IMR-90 (cell line): ENCODE results near the gene PITPNC1. TPM values are rescaled to one million over a fixed set of nuclear protein-coding genes. Genes with fewer than 3 reads are reported as not detected.
A peak's percentile ranks its signal among the peaks of the same experiment; 100 is the strongest.

Experiments used
- ATAC-seq: fragments of 200-7000 bp; cut with Tn5 transposase; 2 replicates; pipeline ENCODE4 v1.9.1; 2020; ENCODE audit warnings: low read depth, mild to moderate bottlenecking, moderate library complexity
- BruUV-seq: library from RNA; stranded (reverse); fragments of 400-500 nt; replicated peaks from 2 replicates; lab custom pipeline; 2021; lab: Mats Ljungman, UMichigan
- CTCF ChIA-PET: fragments of 300-600 bp; formaldehyde crosslinking; extraction: SDS; loops from one replicate; lab custom pipeline; 2021; ENCODE audit warnings: antibody characterized with exemption; lab: Yijun Ruan, JAX
- POLR2A ChIA-PET: fragments of 300-600 bp; sonication (Branson Sonifier 250); formaldehyde crosslinking; loops from one replicate; lab custom pipeline; 2022; ENCODE audit warnings: antibody characterized with exemption; ENCODE audit not compliant: unreplicated experiment; lab: Charles Lee
- DNase-seq: peaks from one replicate; pipeline ENCODE4 v3.0.0; 2013
- H2AFZ ChIP-seq: replicated peaks from 2 replicates; pipeline ENCODE3; 2013; ENCODE audit warnings: low read length, mild to moderate bottlenecking; ENCODE audit not compliant: poor library complexity
- H2AK5ac ChIP-seq: 2 replicates; pipeline ENCODE4 v1.6.1; 2013; ENCODE audit warnings: low read depth, low read length, inconsistent platforms
- H2AK9ac ChIP-seq: replicated peaks from 2 replicates; pipeline ENCODE3; 2013; ENCODE audit warnings: mild to moderate bottlenecking, low read depth, low read length, moderate library complexity; ENCODE audit not compliant: poor library complexity
- H2BK120ac ChIP-seq: 2 replicates; pipeline ENCODE4 v1.6.1; 2013; ENCODE audit warnings: low read depth, low read length, inconsistent platforms
- H2BK15ac ChIP-seq: 3 replicates; pipeline ENCODE4 v1.6.1; 2013; ENCODE audit warnings: low read depth, low read length, inconsistent platforms
- H2BK20ac ChIP-seq: 2 replicates; pipeline ENCODE4 v1.6.1; 2013; ENCODE audit warnings: low read depth, mild to moderate bottlenecking, inconsistent platforms, low read length, moderate library complexity
- H2BK5ac ChIP-seq: 2 replicates; pipeline ENCODE4 v1.6.1; 2013; ENCODE audit warnings: mild to moderate bottlenecking, low read depth, low read length, inconsistent platforms; ENCODE audit not compliant: poor library complexity, severe bottlenecking
- H3K14ac ChIP-seq: replicated peaks from 2 replicates; pipeline ENCODE4 v1.6.1; 2013; ENCODE audit warnings: low read depth, low read length, inconsistent platforms
- H3K18ac ChIP-seq: 2 replicates; pipeline ENCODE4 v1.6.1; 2013; ENCODE audit warnings: low read depth, low read length, control low read depth
- H3K23ac ChIP-seq: 2 replicates; pipeline ENCODE4 v1.6.1; 2013; ENCODE audit warnings: low read depth, low read length, inconsistent platforms
- H3K27ac ChIP-seq: 2 replicates; pipeline ENCODE4 v1.5.1; 2013; ENCODE audit warnings: mild to moderate bottlenecking, control low read depth, low read length; ENCODE audit not compliant: insufficient read depth
- H3K27me3 ChIP-seq: 2 replicates; pipeline ENCODE4 v1.6.1; 2013; ENCODE audit warnings: low read length; ENCODE audit not compliant: control insufficient read depth, insufficient read depth
- H3K36me3 ChIP-seq: 2 replicates; pipeline ENCODE4 v1.6.1; 2013; ENCODE audit warnings: low read length, mixed read lengths; ENCODE audit not compliant: control insufficient read depth, insufficient read depth
- H3K4ac ChIP-seq: 2 replicates; pipeline ENCODE4 v1.6.1; 2013; ENCODE audit warnings: low read depth, low read length, inconsistent platforms
- H3K4me1 ChIP-seq: 2 replicates; pipeline ENCODE4 v1.6.1; 2013; ENCODE audit warnings: low read length, mixed read lengths; ENCODE audit not compliant: control insufficient read depth, insufficient read depth
- H3K4me2 ChIP-seq: 2 replicates; pipeline ENCODE4 v1.6.1; 2013; ENCODE audit warnings: low read depth, mild to moderate bottlenecking, control low read depth, low read length, moderate library complexity
- H3K4me3 ChIP-seq: 2 replicates; pipeline ENCODE4 v1.5.1; 2013; ENCODE audit warnings: low read depth, mild to moderate bottlenecking, control low read depth, low read length, moderate library complexity; ENCODE audit not compliant: insufficient read depth
- H3K56ac ChIP-seq: 2 replicates; pipeline ENCODE4 v1.6.1; 2013; ENCODE audit warnings: low read length, inconsistent platforms; ENCODE audit not compliant: insufficient read depth; ENCODE audit errors: extremely low read depth
- H3K79me1 ChIP-seq, 2 experiments: 2 replicates each; pipeline ENCODE4 v1.6.1; 2013; ENCODE audit warnings: low read length in 2 of 2, inconsistent platforms in 1 of 2, low read depth in 1 of 2
- H3K9ac ChIP-seq: 2 replicates; pipeline ENCODE4 v1.6.1; 2013; ENCODE audit warnings: low read depth, low read length, control low read depth
- H3K9me1 ChIP-seq: 2 replicates; pipeline ENCODE4 v1.6.1; 2013; ENCODE audit warnings: low read length, inconsistent platforms; ENCODE audit not compliant: insufficient read depth
- H3K9me3 ChIP-seq: 2 replicates; pipeline ENCODE4 v1.6.1; 2013; ENCODE audit warnings: low read length; ENCODE audit not compliant: control insufficient read depth, insufficient read depth
- H4K20me1 ChIP-seq: 2 replicates; pipeline ENCODE4 v1.6.1; 2013; ENCODE audit warnings: low read length, inconsistent platforms; ENCODE audit not compliant: insufficient read depth
- H4K5ac ChIP-seq: 2 replicates; pipeline ENCODE4 v1.6.1; 2013; ENCODE audit warnings: mild to moderate bottlenecking, low read depth, low read length, control low read depth
- H4K8ac ChIP-seq, 2 experiments: 2 replicates each; pipeline ENCODE4 v1.6.1; 2013; ENCODE audit warnings: low read depth in 2 of 2, low read length in 2 of 2, control low read depth in 1 of 2, inconsistent platforms in 1 of 2
- H4K91ac ChIP-seq: 2 replicates; pipeline ENCODE4 v1.6.1; 2013; ENCODE audit warnings: low read depth, low read length, inconsistent platforms; ENCODE audit not compliant: insufficient read depth
- BHLHE40 ChIP-seq: fragments of 150-350 bp; IDR thresholded peaks from 2 replicates; pipeline ENCODE4 v1.6.1; 2016; ENCODE audit warnings: mild to moderate bottlenecking, low read depth, low read length
- CHD1 ChIP-seq: IDR thresholded peaks from 2 replicates; pipeline ENCODE4 v1.6.1; 2012; ENCODE audit warnings: low read depth, low read length, improper control_type of control experiment
- CTCF ChIP-seq: conservative IDR thresholded peaks from 2 replicates; pipeline ENCODE4 v1.5.1; 2012; ENCODE audit warnings: mild to moderate bottlenecking, low read depth, low read length, improper control_type of control experiment
- NFE2L2 ChIP-seq: fragments of 150-350 bp; IDR thresholded peaks from 2 replicates; pipeline ENCODE4 v1.6.1; 2016; ENCODE audit warnings: low read depth, mild to moderate bottlenecking, low read length
- WGBS, 2 experiments: methylation state at CpG; one replicate each; pipeline versions ENCODE4 v1.1.5 to v1.1.7; 2013; ENCODE audit warnings: missing lambda C conversion rate in 2 of 2; ENCODE audit not compliant: insufficient read length in 1 of 2; ENCODE audit errors: extremely low coverage in 2 of 2; 5-methylcytosine and 5-hydroxymethylcytosine counted together
- dilution Hi-C: fragments of 300-500 bp; cut with HindIII; formaldehyde crosslinking; loops from one replicate; pipeline ENCODE4 v1.14.3; 2018; ENCODE audit warnings: low sequenced_read_pairs; ENCODE audit not compliant: unreplicated experiment
- in situ Hi-C: fragments of 300-500 bp; cut with MboI; formaldehyde crosslinking; loops from 3 replicates; pipeline ENCODE4 v1.14.3; 2019; ENCODE audit warnings: low sequenced_read_pairs, inconsistent platforms, mixed read lengths
- intact Hi-C: fragments of 100-400 bp; cut with micrococcal nuclease; formaldehyde crosslinking; loops from 2 replicates; pipeline ENCODE4 v1.10.0; 2022
- polyA plus RNA-seq, 3 experiments: library from polyadenylated mRNA; depleted of rRNA; stranded (reverse); fragments of >200 nt; gene quantifications; 2 replicates each; pipeline ENCODE4 v1.2.3, GENCODE V29; 2012; ENCODE audit warnings: low replicate concordance in 1 of 3
- total RNA-seq: library from RNA; depleted of rRNA; stranded (reverse); fragments of >200 nt; gene quantifications from 2 replicates; pipeline ENCODE4 v1.2.3, GENCODE V29; 2012

The PITPNC1 gene
- total and polyA plus RNA-seq, 2 of the 4 experiments (the other 2 are of a cell fraction): 4.1 TPM

- Histone ChIP-seq H3K27ac (peak overlapping the region; percentile 24), H2BK120ac (peak overlapping the region; percentile 36; the same call in 1 of the 2 replicates), H2BK5ac (peak overlapping the region; percentile 27), H3K14ac (peak overlapping the region; percentile 17; the same call in 1 of the 2 replicates), H3K36me3 (no peaks in the 10 kb centered on the region), H4K5ac (no peak overlapping the region), H3K4me3 (peak overlapping the region; percentile 59), H3K79me1 (peaks cover 6 to 16% of the 10 kb centered on the region in 2 experiments), H3K18ac (no peak overlapping the region; the same call in 1 of the 2 replicates), H4K8ac (no peak overlapping the region; a peak in 1 of 4 replicates), H3K4me1 (peaks cover 5% of the 10 kb centered on the region; the same call in 1 of the 2 replicates), H3K4ac (peak overlapping the region; percentile 66; the same call in 1 of the 2 replicates), H2BK20ac (no peak overlapping the region), H4K20me1 (no peaks in the 10 kb centered on the region), H3K9ac (peak overlapping the region; percentile 64), H3K9me3 (no peaks in the 10 kb centered on the region), H2BK15ac (no peak overlapping the region), H4K91ac (no peak overlapping the region), H3K4me2 (peak overlapping the region; percentile 47), H3K9me1 (peaks cover 9% of the 10 kb centered on the region; the same call in 1 of the 2 replicates), H2AK9ac (peak overlapping the region; percentile 77), H3K56ac (no peak overlapping the region), H3K27me3 (no peaks in the 10 kb centered on the region), H2AFZ (peak overlapping the region; percentile 92), H2AK5ac (no peak overlapping the region), H3K23ac (peak overlapping the region; percentile 35; the same call in 1 of the 2 replicates)
- 1% methylated on average over 15 of the region's 100 CpGs; no CpG with 5 or more reads in 1 of the 2 experiments for WGBS, 2 experiments
- POLR2A ChIA-PET: no interaction called here
- dilution Hi-C loops: no loop called here
- CTCF ChIA-PET: interaction anchor here (0.5 to 1.9 kb wide), 6 partner anchors 11 to 217 kb away, joined by 3 to 7 read pairs (median 4); no protein-coding TSS in a partner anchor
- intact Hi-C loops: loop anchor here (2.0 kb wide), 1 partner anchor 253 kb away; no protein-coding TSS in a partner anchor
- ATAC-seq: peak; percentile 19
- in situ Hi-C loops: no loop called here
- TF ChIP-seq NFE2L2: no peak
- TF ChIP-seq CHD1: peak; percentile 21; the same call in 1 of the 2 replicates
- TF ChIP-seq CTCF: peak; percentile 39
- TF ChIP-seq BHLHE40: no peak
- no TSS peak for BruUV-seq
- DNase-seq: peak; percentile 35
Measured at GRCh38 chr17:67377488-67378453, 690 bp downstream of the PITPNC1 start.
